NCI-H1092 treated with DMSO at 0.1 percent for 48 hours (cell line): Measurements from ENCODE around the gene PIK3CB.
A peak's percentile ranks its signal among the peaks of the same experiment; 100 is the strongest.
"Not testable (repeated sequence)": the region's sequence is repeated elsewhere in the genome, so short reads cannot be mapped to it uniquely, and the experiment has no call there.

Experiments
- DNase-seq: peaks from one replicate; lab custom pipeline; 2025; lab: John Stamatoyannopoulos, UW

Gene PIK3CB

GRCh38 chr3:138747225-138747624 lies 87.5 kb downstream of the PIK3CB start:
- peak; percentile 12 for DNase-seq

GRCh38 chr3:138740072-138740471 lies 94.7 kb downstream of the PIK3CB start:
- no peak for DNase-seq

- no peak for DNase-seq
Measured at GRCh38 chr3:138732456-138732855, 102.3 kb downstream of the PIK3CB start.

- no peak for DNase-seq
Measured at GRCh38 chr3:138726946-138727730, 107.6 kb downstream of the PIK3CB start.

GRCh38 chr3:138726042-138726441 lies 108.7 kb downstream of the PIK3CB start:
- DNase-seq: not testable (repeated sequence)

- DNase-seq: no peak
Measured at GRCh38 chr3:138725116-138725515, 109.6 kb downstream of the PIK3CB start.

- DNase-seq: no peak
Measured at GRCh38 chr3:138724443-138724842, 110.3 kb downstream of the PIK3CB start.

- DNase-seq: no peak
Measured at GRCh38 chr3:138718849-138719248, 115.9 kb downstream of the PIK3CB start.

GRCh38 chr3:138717348-138717747 lies 117.4 kb downstream of the PIK3CB start:
- no peak for DNase-seq

- DNase-seq: no peak
Measured at GRCh38 chr3:138712086-138712485, 122.6 kb downstream of the PIK3CB start.

- DNase-seq: no peak
Measured at GRCh38 chr3:138705675-138706074, 129.1 kb downstream of the PIK3CB start.

GRCh38 chr3:138696666-138697370 lies 137.9 kb downstream of the PIK3CB start:
- no peak for DNase-seq

GRCh38 chr3:138694287-138695007 lies 140.3 kb downstream of the PIK3CB start:
- no peak for DNase-seq

- DNase-seq: no peak
Measured at GRCh38 chr3:138692152-138692551, 142.6 kb downstream of the PIK3CB start.

- DNase-seq: no peak
Measured at GRCh38 chr3:138691351-138691750, 143.4 kb downstream of the PIK3CB start.

- DNase-seq: no peak
Measured at GRCh38 chr3:138690036-138690435, 144.7 kb downstream of the PIK3CB start.

- DNase-seq: no peak
Measured at GRCh38 chr3:138688871-138689299, 145.8 kb downstream of the PIK3CB start.

- no peak for DNase-seq
Measured at GRCh38 chr3:138687236-138687635, 147.5 kb downstream of the PIK3CB start.

- no peak for DNase-seq
Measured at GRCh38 chr3:138686771-138687221, 147.9 kb downstream of the PIK3CB start.

GRCh38 chr3:138684396-138684795 lies 150.3 kb downstream of the PIK3CB start:
- no peak for DNase-seq

GRCh38 chr3:138682648-138683047 lies 152.1 kb downstream of the PIK3CB start:
- no peak for DNase-seq

- DNase-seq: no peak
Measured at GRCh38 chr3:138681463-138682220, 153.1 kb downstream of the PIK3CB start.
